ENCODE data around the gene BICD1. TPM values are rescaled to one million over a fixed set of nuclear protein-coding genes. Genes with fewer than 3 reads are reported as not detected.
"Not testable (repeated sequence)": the region's sequence is repeated elsewhere in the genome, so short reads cannot be mapped to it uniquely, and the experiment has no call there.

Gene BICD1
- polyA plus RNA-seq, 1 of the 3 experiments (the other 2 are of a cell fraction), result 12.1 TPM

DNA sequence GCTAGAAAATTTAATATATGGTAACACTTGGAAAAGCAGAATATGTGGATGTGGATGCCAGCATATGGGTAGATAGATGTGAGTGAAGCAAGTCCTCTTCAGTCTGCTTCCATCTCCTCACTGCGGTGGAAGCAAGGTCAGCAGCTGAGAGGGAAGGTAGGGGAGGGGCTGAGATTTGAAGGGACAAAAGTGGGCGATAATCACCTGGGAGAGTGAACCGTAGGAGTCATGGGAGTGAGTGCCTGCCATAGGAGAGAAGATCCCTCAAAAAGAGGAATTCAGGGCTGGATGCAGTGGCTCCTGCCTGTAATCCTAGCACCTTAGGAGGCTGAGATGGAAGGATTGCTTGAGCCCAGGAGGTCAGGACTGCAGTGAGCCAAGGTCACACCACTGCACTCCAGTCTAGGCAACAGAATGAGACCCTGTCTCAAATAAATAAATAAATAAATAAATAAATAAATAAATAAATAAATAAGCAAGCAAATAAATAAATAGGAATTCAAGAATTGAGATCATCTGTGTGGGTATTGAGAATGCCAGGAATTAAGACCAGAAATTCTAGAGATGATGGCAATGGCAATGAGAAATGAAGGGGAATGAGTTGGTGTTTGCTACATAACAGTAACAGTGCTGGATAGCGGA is 123.4 kb downstream of the BICD1 start (continued):
- TF ChIP-seq, protein P1, sequence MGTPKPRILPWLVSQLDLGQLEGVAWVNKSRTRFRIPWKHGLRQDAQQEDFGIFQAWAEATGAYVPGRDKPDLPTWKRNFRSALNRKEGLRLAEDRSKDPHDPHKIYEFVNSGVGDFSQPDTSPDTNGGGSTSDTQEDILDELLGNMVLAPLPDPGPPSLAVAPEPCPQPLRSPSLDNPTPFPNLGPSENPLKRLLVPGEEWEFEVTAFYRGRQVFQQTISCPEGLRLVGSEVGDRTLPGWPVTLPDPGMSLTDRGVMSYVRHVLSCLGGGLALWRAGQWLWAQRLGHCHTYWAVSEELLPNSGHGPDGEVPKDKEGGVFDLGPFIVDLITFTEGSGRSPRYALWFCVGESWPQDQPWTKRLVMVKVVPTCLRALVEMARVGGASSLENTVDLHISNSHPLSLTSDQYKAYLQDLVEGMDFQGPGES (IDR thresholded peaks at IDR 0.05; ENCODE audit: low read depth, low read length), result no peak
- no peak for TF ChIP-seq SIN3A (IDR thresholded peaks at IDR 0.05; ENCODE audit: borderline replicate concordance, low read depth, low read length)
- TF ChIP-seq NRF1 (IDR thresholded peaks at IDR 0.05; ENCODE audit: low read depth, low read length), result no peak
- TF ChIP-seq SMC3 (IDR thresholded peaks at IDR 0.05; ENCODE audit: low read depth, low read length), result no peak

DNA sequence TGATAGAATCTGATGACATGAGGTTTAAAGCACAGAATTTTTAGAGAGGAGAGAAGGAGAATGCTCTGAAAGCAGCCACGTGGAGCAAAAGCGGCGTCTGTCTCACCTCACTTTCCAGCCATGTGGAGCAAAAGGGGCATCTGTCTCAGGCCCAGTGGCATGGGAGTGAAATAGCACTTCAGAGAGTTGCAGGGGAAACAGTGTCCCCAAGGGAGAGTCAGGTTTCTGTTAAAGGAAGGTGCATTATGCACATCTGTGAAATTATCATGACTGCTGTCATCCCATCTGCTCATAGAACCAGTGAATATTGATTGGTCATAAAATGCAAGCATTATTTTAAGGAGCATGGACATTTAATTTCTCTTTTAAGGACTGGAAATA is 124.0 kb downstream of the BICD1 start:
- Histone ChIP-seq H3K27me3 (ENCODE audit: insufficient read depth) (no peaks in the 10 kb centered on the region), H3K79me2 (ENCODE audit: insufficient read depth) (peaks cover 27% of the 10 kb centered on the region), H3K9ac (no peak overlapping the region), H3K36me3 (replicated peaks in 1 of 2; ENCODE audit: control insufficient read depth in 1 of 2, insufficient read depth in 2 of 2, low read length in 1 of 2) (no peaks in the 10 kb centered on the region), H3K9me2 (no peaks in the 10 kb centered on the region), H3K4me2 (no peak overlapping the region), H4K20me1 (ENCODE audit: insufficient read depth) (no peaks in the 10 kb centered on the region; the same call in 1 of the 2 replicates), H2AFZ (ENCODE audit: low read depth) (no peak overlapping the region), H3K9me3 (no peaks in the 10 kb centered on the region), H3K4me1 (ENCODE audit: control insufficient read depth in 1 of 2, insufficient read depth in 2 of 2, low read depth in 1 of 2, low read length in 1 of 2) (no peaks in the 10 kb centered on the region), H3K27ac (ENCODE audit: low read depth in 2 of 2, low read length in 1 of 2) (no peak overlapping the region), H3F3A (replicated peaks; ENCODE audit: insufficient read depth) (no peaks in the 10 kb centered on the region), H3K4me3 (ENCODE audit: low read depth in 2 of 2, low read length in 1 of 2) (no peak overlapping the region)
- peak; percentile 42; the same call in 1 of the 2 replicates for TF ChIP-seq MXI1 (IDR thresholded peaks at IDR 0.05; ENCODE audit: low read depth, low read length)
- no peak for TF ChIP-seq RFX5 (IDR thresholded peaks at IDR 0.05; ENCODE audit: low read length)
- peak; percentile 10 for DNase-seq
- 98% methylated on average over 3 of the region's 3 CpGs for WGBS (ENCODE audit: low lambda C conversion rate)
- POLR2A ChIA-PET, result no interaction called here
- CTCF ChIA-PET, result no interaction called here

DNA sequence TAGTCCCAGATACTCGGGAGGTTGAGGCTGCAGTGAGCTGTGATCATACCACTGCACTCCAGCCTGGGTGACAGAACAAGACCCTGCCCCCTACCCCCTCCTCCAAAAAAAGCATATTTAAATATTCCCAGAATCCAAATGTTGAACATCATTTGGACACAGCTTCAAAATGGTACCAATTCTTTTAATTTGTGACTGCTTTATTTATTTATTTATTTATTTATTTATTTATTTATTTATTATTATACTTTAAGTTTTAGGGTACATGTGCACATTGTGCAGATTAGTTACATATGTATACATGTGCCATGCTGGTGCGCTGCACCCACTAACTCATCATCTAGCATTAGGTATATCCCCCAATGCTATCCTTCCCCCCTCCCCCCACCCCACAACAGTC is 124.7 kb downstream of the BICD1 start:
- 94% methylated on average over 2 of the region's 2 CpGs for WGBS (ENCODE audit: low lambda C conversion rate)
- H3K4me3 ChIP-seq (ENCODE audit: low read depth in 2 of 2, low read length in 1 of 2); H3K4me2 ChIP-seq; POLR2A ChIA-PET; H3F3A ChIP-seq (replicated peaks; ENCODE audit: insufficient read depth); H3K9me3 ChIP-seq; H3K27ac ChIP-seq (ENCODE audit: low read depth in 2 of 2, low read length in 1 of 2); CTCF ChIA-PET; H4K20me1 ChIP-seq (ENCODE audit: insufficient read depth); DNase-seq; H3K36me3 ChIP-seq (replicated peaks in 1 of 2; ENCODE audit: control insufficient read depth in 1 of 2, insufficient read depth in 2 of 2, low read length in 1 of 2); H2AFZ ChIP-seq (ENCODE audit: low read depth); H3K9ac ChIP-seq; H3K4me1 ChIP-seq (ENCODE audit: control insufficient read depth in 1 of 2, insufficient read depth in 2 of 2, low read depth in 1 of 2, low read length in 1 of 2); H3K9me2 ChIP-seq; H3K27me3 ChIP-seq (ENCODE audit: insufficient read depth): not testable (repeated sequence)
- H3K79me2 ChIP-seq (ENCODE audit: insufficient read depth), result peaks cover 27% of the 10 kb centered on the region

DNA sequence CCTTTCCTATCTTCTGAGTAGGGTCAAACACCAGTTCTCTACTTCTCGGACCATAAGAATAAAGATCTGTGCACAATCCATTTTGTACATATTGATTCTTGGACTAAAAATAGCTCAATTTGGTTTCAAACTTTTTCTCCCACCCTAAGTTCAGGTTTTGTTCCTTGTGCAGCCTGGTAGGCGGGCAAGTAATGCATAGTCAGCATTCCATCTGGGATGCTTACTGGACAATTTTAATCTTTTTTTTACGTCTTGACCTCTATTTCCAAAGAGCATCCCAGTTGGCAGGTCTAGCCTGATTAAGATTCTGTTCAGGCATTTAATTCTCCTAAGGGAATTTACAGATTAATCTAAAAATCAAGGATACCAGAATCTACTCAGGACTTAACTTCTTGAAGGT is 126.9 kb downstream of the BICD1 start:
- no peak overlapping the region for H3K4me2 ChIP-seq
- no peak overlapping the region for H2AFZ ChIP-seq (ENCODE audit: low read depth)
- no peaks in the 10 kb centered on the region for H3K36me3 ChIP-seq (replicated peaks in 1 of 2; ENCODE audit: control insufficient read depth in 1 of 2, insufficient read depth in 2 of 2, low read length in 1 of 2)
- no peak overlapping the region for H3K9ac ChIP-seq
- H3K27me3 ChIP-seq (ENCODE audit: insufficient read depth), result no peaks in the 10 kb centered on the region
- no peak for DNase-seq
- H3K27ac ChIP-seq (ENCODE audit: low read depth in 2 of 2, low read length in 1 of 2), result no peak overlapping the region
- H3K4me1 ChIP-seq (ENCODE audit: control insufficient read depth in 1 of 2, insufficient read depth in 2 of 2, low read depth in 1 of 2, low read length in 1 of 2), result no peaks in the 10 kb centered on the region
- POLR2A ChIA-PET, result no interaction called here
- peaks cover 27% of the 10 kb centered on the region for H3K79me2 ChIP-seq (ENCODE audit: insufficient read depth)
- no peak overlapping the region for H3K4me3 ChIP-seq (ENCODE audit: low read depth in 2 of 2, low read length in 1 of 2)
- H3K9me2 ChIP-seq, result no peaks in the 10 kb centered on the region
- H3F3A ChIP-seq (replicated peaks; ENCODE audit: insufficient read depth), result no peaks in the 10 kb centered on the region
- CTCF ChIA-PET, result interaction anchor here (0.7 kb wide), 1 partner anchor 63 kb away, joined by 3 read pairs; no protein-coding TSS in a partner anchor
- H4K20me1 ChIP-seq (ENCODE audit: insufficient read depth), result no peaks in the 10 kb centered on the region; the same call in 1 of the 2 replicates
- no peaks in the 10 kb centered on the region for H3K9me3 ChIP-seq
- WGBS (ENCODE audit: low lambda C conversion rate), result 81% methylated on average over 3 of the region's 3 CpGs
- no peak for TF ChIP-seq EZH2phosphoT487 (IDR thresholded peaks at IDR 0.05; ENCODE audit: borderline replicate concordance, low read depth)
- no peak for TF ChIP-seq NRF1 (IDR thresholded peaks at IDR 0.05; ENCODE audit: low read depth, low read length)
- no peak for TF ChIP-seq TCF12 (IDR thresholded peaks at IDR 0.05)
- TF ChIP-seq, protein P2, sequence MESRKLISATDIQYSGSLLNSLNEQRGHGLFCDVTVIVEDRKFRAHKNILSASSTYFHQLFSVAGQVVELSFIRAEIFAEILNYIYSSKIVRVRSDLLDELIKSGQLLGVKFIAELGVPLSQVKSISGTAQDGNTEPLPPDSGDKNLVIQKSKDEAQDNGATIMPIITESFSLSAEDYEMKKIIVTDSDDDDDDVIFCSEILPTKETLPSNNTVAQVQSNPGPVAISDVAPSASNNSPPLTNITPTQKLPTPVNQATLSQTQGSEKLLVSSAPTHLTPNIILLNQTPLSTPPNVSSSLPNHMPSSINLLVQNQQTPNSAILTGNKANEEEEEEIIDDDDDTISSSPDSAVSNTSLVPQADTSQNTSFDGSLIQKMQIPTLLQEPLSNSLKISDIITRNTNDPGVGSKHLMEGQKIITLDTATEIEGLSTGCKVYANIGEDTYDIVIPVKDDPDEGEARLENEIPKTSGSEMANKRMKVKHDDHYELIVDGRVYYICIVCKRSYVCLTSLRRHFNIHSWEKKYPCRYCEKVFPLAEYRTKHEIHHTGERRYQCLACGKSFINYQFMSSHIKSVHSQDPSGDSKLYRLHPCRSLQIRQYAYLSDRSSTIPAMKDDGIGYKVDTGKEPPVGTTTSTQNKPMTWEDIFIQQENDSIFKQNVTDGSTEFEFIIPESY (IDR thresholded peaks at IDR 0.05; ENCODE audit: borderline replicate concordance, low read depth), result no peak
- no peak for TF ChIP-seq RCOR1 (IDR thresholded peaks at IDR 0.05; ENCODE audit: low read length)
- TF ChIP-seq, protein P3, sequence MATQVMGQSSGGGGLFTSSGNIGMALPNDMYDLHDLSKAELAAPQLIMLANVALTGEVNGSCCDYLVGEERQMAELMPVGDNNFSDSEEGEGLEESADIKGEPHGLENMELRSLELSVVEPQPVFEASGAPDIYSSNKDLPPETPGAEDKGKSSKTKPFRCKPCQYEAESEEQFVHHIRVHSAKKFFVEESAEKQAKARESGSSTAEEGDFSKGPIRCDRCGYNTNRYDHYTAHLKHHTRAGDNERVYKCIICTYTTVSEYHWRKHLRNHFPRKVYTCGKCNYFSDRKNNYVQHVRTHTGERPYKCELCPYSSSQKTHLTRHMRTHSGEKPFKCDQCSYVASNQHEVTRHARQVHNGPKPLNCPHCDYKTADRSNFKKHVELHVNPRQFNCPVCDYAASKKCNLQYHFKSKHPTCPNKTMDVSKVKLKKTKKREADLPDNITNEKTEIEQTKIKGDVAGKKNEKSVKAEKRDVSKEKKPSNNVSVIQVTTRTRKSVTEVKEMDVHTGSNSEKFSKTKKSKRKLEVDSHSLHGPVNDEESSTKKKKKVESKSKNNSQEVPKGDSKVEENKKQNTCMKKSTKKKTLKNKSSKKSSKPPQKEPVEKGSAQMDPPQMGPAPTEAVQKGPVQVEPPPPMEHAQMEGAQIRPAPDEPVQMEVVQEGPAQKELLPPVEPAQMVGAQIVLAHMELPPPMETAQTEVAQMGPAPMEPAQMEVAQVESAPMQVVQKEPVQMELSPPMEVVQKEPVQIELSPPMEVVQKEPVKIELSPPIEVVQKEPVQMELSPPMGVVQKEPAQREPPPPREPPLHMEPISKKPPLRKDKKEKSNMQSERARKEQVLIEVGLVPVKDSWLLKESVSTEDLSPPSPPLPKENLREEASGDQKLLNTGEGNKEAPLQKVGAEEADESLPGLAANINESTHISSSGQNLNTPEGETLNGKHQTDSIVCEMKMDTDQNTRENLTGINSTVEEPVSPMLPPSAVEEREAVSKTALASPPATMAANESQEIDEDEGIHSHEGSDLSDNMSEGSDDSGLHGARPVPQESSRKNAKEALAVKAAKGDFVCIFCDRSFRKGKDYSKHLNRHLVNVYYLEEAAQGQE (IDR thresholded peaks at IDR 0.05; ENCODE audit: low read depth, low read length), result no peak
- no peak for TF ChIP-seq FOSL2 (IDR thresholded peaks at IDR 0.05; ENCODE audit: borderline replicate concordance, low read depth)
- TF ChIP-seq YY1 (IDR thresholded peaks at IDR 0.05; ENCODE audit: low read depth), result no peak
